Osteoblast (primary cell): ENCODE data around the gene PGLYRP4. TPM values are rescaled to one million over a fixed set of nuclear protein-coding genes. Genes with fewer than 3 reads are reported as not detected.

ENCODE experiments used
- DNase-seq: peaks from one replicate; pipeline ENCODE4 v3.0.0; 2011; ENCODE audit warnings: low spot score, mixed read lengths; ENCODE audit not compliant: insufficient read length; ENCODE audit errors: missing footprints
- H2AFZ ChIP-seq: 2 replicates; pipeline ENCODE4 v1.6.0; 2011; ENCODE audit warnings: mild to moderate bottlenecking, low read length
- H3K27ac ChIP-seq: 2 replicates; pipeline ENCODE4 v1.5.1; 2011; ENCODE audit warnings: mild to moderate bottlenecking, low read depth, low read length, moderate library complexity
- H3K27me3 ChIP-seq: 2 replicates; pipeline ENCODE4 v1.6.0; 2012; ENCODE audit warnings: mild to moderate bottlenecking, control low read depth, inconsistent platforms, low read length, moderate library complexity; ENCODE audit not compliant: insufficient read depth
- H3K36me3 ChIP-seq: 2 replicates; pipeline ENCODE4 v1.5.1; 2011; ENCODE audit warnings: mild to moderate bottlenecking, low read length, control low read depth, moderate library complexity; ENCODE audit not compliant: insufficient read depth
- H3K4me1 ChIP-seq: 2 replicates; pipeline ENCODE4 v1.5.1; 2011; ENCODE audit warnings: mild to moderate bottlenecking, low read length, control low read depth, moderate library complexity; ENCODE audit not compliant: insufficient read depth
- H3K4me2 ChIP-seq: 2 replicates; pipeline ENCODE4 v1.6.0; 2011; ENCODE audit warnings: mild to moderate bottlenecking, low read length; ENCODE audit not compliant: insufficient read depth
- H3K4me3 ChIP-seq: fragments of 200-600 bp; sonication (generic); 3 replicates; pipeline ENCODE4 v1.5.1; 2012; ENCODE audit warnings: mild to moderate bottlenecking, low read length, inconsistent platforms; ENCODE audit not compliant: insufficient read depth
- H3K79me2 ChIP-seq: 2 replicates; pipeline ENCODE4 v1.6.0; 2012; ENCODE audit warnings: mild to moderate bottlenecking, low read length, control low read depth, inconsistent platforms; ENCODE audit not compliant: insufficient read depth
- H3K9me3 ChIP-seq: 2 replicates; pipeline ENCODE4 v1.5.1; 2011; ENCODE audit warnings: low read depth, low read length, control low read depth
- H4K20me1 ChIP-seq: 2 replicates; pipeline ENCODE4 v1.6.0; 2012; ENCODE audit warnings: mild to moderate bottlenecking, low read length, control low read depth; ENCODE audit not compliant: insufficient read depth
- total RNA-seq: library from RNA; depleted of rRNA; stranded (reverse); fragments of >200 nt; gene quantifications from 2 replicates; pipeline ENCODE4 v1.2.3, GENCODE V29; 2012
- TF ChIP-seq, protein P1 (sequence below): IDR thresholded peaks from 2 replicates; pipeline ENCODE4 v1.5.1; 2011; ENCODE audit warnings: mild to moderate bottlenecking, low read depth, low read length, moderate library complexity; ENCODE audit errors: extremely low read depth

Gene PGLYRP4
- total RNA-seq, 1 donor: not detected

DNA sequence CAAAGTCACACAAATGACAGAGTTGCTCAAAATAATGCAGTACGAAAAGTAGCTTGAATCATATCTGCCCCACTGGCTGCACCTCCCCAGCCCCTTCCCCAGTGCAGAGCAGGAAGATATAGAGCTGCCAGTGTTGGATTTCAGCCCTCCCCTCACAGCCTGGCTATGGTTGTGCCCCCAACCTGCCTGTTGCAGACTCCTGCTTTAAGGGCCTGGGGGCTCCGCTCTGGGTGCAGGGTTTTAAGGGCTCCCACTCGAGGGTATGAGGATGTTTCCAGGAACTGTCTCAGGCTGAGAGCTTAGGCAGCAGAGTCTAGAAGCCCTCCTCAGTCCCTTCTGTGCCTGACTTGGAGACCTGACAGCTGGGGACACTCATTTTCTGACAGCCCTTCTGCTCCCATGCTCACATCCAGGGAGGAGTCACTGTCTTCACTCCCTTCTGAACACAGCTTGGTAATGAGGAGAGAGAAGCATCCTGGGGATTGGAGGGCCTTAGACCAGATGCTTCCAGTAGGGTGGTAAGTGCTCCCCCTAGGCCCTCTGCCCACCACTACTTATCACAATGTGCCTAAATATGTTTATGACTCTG lies 13.6 kb upstream of the PGLYRP4 start:
- DNase-seq: no peak
- Histone ChIP-seq H3K79me2 (no peaks in the 10 kb centered on the region), H3K27me3 (no peaks in the 10 kb centered on the region)

DNA sequence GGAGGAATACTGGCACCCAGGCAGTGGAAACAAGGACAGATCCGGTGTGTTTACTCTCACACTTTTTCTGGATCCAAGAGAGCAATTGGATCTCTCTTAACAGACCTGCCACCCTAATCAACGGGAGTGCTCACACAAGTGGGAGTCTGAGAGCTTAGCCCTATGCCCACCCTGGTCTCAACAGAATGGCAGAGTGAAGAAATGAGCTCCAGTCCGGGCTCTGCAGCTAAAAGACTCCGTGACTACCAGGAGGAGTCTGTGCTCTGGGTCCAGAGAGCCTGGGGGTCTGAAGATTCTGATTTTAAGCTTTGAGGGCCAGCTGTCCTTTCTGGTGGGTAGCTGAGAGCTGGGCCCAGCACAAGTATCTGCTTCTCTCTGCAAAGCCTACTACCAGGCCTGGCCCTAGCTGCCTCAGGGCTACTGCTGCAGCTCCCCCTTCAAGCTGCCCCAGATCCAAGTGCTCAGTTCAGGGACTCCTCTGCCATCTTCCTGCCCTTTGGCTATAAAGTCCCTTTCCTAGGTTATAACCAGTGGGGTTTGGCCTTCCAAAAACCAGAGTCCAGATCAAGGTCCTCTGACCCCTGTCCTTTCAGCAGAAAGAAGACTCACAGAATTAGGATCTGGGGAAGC lies 13.0 kb upstream of the PGLYRP4 start:
- H3K9me3 ChIP-seq: no peaks in the 10 kb centered on the region
- H4K20me1 ChIP-seq: no peaks in the 10 kb centered on the region
- H3K4me2 ChIP-seq: no peak overlapping the region
- no peaks in the 10 kb centered on the region for H3K79me2 ChIP-seq
- H3K4me1 ChIP-seq: no peaks in the 10 kb centered on the region
- no peak overlapping the region for H3K4me3 ChIP-seq
- peak; percentile 57 for DNase-seq
- H2AFZ ChIP-seq: no peak overlapping the region
- no peak overlapping the region for H3K27ac ChIP-seq
- H3K36me3 ChIP-seq: no peaks in the 10 kb centered on the region
- TF ChIP-seq, protein P1, sequence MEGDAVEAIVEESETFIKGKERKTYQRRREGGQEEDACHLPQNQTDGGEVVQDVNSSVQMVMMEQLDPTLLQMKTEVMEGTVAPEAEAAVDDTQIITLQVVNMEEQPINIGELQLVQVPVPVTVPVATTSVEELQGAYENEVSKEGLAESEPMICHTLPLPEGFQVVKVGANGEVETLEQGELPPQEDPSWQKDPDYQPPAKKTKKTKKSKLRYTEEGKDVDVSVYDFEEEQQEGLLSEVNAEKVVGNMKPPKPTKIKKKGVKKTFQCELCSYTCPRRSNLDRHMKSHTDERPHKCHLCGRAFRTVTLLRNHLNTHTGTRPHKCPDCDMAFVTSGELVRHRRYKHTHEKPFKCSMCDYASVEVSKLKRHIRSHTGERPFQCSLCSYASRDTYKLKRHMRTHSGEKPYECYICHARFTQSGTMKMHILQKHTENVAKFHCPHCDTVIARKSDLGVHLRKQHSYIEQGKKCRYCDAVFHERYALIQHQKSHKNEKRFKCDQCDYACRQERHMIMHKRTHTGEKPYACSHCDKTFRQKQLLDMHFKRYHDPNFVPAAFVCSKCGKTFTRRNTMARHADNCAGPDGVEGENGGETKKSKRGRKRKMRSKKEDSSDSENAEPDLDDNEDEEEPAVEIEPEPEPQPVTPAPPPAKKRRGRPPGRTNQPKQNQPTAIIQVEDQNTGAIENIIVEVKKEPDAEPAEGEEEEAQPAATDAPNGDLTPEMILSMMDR: no peak
- H3K27me3 ChIP-seq: no peaks in the 10 kb centered on the region

More for the DNA sequence above, 13.6 kb upstream of the PGLYRP4 start:
- Histone ChIP-seq H3K4me3 (no peak overlapping the region), H3K4me2 (no peak overlapping the region), H3K27ac (no peak overlapping the region), H3K4me1 (no peaks in the 10 kb centered on the region), H2AFZ (no peak overlapping the region), H4K20me1 (no peaks in the 10 kb centered on the region), H3K9me3 (no peaks in the 10 kb centered on the region), H3K36me3 (no peaks in the 10 kb centered on the region)
- TF ChIP-seq, protein P1: no peak

DNA sequence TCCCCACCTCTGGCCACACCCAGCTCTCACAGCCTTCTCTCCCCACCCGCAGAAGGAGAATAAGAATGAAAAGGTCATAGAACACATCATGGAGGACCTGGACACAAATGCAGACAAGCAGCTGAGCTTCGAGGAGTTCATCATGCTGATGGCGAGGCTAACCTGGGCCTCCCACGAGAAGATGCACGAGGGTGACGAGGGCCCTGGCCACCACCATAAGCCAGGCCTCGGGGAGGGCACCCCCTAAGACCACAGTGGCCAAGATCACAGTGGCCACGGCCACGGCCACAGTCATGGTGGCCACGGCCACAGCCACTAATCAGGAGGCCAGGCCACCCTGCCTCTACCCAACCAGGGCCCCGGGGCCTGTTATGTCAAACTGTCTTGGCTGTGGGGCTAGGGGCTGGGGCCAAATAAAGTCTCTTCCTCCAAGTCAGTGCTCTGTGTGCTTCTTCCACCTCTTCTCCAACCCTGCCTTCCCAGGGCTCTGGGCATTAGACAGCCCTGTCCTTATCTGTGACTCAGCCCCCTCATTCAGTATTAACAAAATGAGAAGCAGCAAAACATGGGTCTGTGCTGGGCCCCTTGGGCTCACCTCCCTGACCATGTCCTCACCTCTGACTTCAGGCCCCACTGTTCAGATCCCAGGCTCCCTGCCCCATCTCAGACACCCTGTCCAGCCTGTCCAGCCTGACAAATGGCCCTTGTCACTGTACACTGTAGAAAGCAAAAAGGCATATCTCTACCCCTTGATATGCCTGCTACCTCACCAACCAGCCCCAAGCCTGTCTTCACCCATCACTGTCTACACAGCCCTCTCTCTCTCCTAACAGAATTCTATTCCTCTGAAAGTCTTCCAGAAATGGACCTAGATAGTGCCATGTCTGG lies 12.2 kb upstream of the PGLYRP4 start:
- no peaks in the 10 kb centered on the region for H4K20me1 ChIP-seq
- H3K27me3 ChIP-seq: no peaks in the 10 kb centered on the region
- no peak overlapping the region for H3K4me3 ChIP-seq
- TF ChIP-seq, protein P1: no peak
- H3K9me3 ChIP-seq: no peaks in the 10 kb centered on the region
- H2AFZ ChIP-seq: no peak overlapping the region
- no peak overlapping the region for H3K4me2 ChIP-seq
- peak; percentile 68 for DNase-seq
- no peaks in the 10 kb centered on the region for H3K4me1 ChIP-seq
- H3K79me2 ChIP-seq: no peaks in the 10 kb centered on the region
- H3K27ac ChIP-seq: no peak overlapping the region
- H3K36me3 ChIP-seq: no peaks in the 10 kb centered on the region

DNA sequence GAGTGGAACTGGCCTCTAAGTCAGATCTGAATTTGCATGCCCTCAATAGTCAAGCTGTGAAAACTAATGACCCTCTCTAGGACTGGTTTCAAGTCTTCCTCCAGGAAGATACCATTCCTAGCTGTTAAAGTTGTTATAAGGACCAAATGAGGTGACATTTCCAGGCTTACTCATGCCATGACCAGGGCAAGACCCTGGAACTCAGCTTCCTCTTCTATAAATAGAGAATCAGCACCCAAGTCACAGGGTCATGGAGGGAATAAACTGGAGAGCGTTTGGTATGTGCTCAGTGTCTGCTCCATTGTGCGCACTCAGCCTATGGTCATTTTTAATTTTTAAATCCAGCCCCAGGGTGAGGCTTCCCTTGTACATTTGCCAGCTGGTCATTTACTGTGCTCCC lies 11.5 kb upstream of the PGLYRP4 start:
- DNase-seq: no peak
- H3K27me3 ChIP-seq: no peaks in the 10 kb centered on the region
- H3K4me2 ChIP-seq: no peak overlapping the region
- H4K20me1 ChIP-seq: no peaks in the 10 kb centered on the region
- H2AFZ ChIP-seq: no peak overlapping the region
- no peak overlapping the region for H3K27ac ChIP-seq
- H3K4me1 ChIP-seq: no peaks in the 10 kb centered on the region
- TF ChIP-seq, protein P1: no peak
- H3K9me3 ChIP-seq: no peaks in the 10 kb centered on the region
- H3K4me3 ChIP-seq: no peak overlapping the region
- H3K79me2 ChIP-seq: no peaks in the 10 kb centered on the region
- H3K36me3 ChIP-seq: no peaks in the 10 kb centered on the region
